Coronary artery (tissue), 2 donors: ENCODE measurements around the gene VWA5B2.

Experiments
- DNase-seq: peaks from one replicate; pipeline ENCODE4 v3.0.0-alpha.2; 2017; ENCODE audit warnings: low spot score
- H3K27ac ChIP-seq, 2 donors: fragments of 200-600 bp; sonication (generic); one replicate each; pipeline ENCODE4 v1.5.1; 2016 to 2019
- H3K4me3 ChIP-seq: fragments of 200-600 bp; sonication (generic); 2 replicates; pipeline ENCODE4 v1.5.1; 2016; ENCODE audit warnings: mild to moderate bottlenecking, moderate library complexity
- TF ChIP-seq, protein P1 (sequence below): fragments of 200-600 bp; sonication (generic); IDR thresholded peaks from one replicate; pipeline ENCODE4 v1.5.1; 2019; ENCODE audit warnings: antibody characterized with exemption

Gene VWA5B2

DNA sequence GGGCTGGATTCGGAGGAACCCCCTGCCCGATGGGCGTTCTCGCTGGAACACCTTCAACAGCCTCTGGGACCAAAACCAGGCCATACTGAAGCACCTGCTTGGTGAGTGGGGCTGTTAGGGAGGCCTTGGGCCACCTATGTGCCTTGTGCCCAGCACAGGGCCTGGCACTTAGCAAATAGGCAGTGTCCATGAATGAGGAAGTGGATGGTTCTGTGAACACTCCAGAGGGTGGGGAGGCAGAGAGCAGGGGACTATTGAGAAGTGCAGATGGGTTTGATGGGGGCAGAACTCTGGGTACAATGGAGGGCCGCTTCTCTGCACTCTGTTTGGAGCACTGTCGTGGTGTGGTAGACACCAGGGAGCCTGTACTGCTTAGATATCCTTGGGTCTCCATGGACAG, 48.0 kb downstream of the VWA5B2 start:
- H3K4me3 ChIP-seq = no peak overlapping the region
- TF ChIP-seq, protein P1, sequence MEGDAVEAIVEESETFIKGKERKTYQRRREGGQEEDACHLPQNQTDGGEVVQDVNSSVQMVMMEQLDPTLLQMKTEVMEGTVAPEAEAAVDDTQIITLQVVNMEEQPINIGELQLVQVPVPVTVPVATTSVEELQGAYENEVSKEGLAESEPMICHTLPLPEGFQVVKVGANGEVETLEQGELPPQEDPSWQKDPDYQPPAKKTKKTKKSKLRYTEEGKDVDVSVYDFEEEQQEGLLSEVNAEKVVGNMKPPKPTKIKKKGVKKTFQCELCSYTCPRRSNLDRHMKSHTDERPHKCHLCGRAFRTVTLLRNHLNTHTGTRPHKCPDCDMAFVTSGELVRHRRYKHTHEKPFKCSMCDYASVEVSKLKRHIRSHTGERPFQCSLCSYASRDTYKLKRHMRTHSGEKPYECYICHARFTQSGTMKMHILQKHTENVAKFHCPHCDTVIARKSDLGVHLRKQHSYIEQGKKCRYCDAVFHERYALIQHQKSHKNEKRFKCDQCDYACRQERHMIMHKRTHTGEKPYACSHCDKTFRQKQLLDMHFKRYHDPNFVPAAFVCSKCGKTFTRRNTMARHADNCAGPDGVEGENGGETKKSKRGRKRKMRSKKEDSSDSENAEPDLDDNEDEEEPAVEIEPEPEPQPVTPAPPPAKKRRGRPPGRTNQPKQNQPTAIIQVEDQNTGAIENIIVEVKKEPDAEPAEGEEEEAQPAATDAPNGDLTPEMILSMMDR = no peak
- H3K27ac ChIP-seq = no peak overlapping the region
- DNase-seq = no peak

DNA sequence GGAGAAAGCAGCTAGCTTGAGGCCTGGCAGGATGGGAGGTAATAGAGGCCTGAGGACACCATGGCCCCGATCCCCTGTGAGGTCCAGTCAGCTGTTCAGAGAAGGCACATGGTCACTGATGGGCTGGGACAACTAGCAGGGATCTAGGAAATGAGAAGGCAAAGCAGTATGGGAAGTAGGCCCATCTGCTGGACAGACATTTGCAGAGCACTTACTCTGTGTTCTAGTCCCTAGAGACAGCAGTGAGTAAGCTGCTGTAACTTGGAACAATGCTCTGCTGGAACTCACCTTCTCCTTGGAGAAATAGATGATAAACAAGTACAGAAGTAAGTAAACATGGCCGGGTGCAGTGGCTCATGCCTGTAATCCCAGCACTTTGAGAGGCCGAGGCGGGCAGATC, 53.6 kb downstream of the VWA5B2 start:
- TF ChIP-seq, protein P1 = no peak
- H3K4me3 ChIP-seq = no peak overlapping the region
- H3K27ac ChIP-seq = no peak overlapping the region
- DNase-seq = no peak

GRCh38 chr3:184283681-184284080, 54.3 kb downstream of the VWA5B2 start:
- DNase-seq = no peak
- H3K4me3 ChIP-seq = no peak overlapping the region
- TF ChIP-seq, protein P1 = no peak
- no peak overlapping the region for H3K27ac ChIP-seq

DNA sequence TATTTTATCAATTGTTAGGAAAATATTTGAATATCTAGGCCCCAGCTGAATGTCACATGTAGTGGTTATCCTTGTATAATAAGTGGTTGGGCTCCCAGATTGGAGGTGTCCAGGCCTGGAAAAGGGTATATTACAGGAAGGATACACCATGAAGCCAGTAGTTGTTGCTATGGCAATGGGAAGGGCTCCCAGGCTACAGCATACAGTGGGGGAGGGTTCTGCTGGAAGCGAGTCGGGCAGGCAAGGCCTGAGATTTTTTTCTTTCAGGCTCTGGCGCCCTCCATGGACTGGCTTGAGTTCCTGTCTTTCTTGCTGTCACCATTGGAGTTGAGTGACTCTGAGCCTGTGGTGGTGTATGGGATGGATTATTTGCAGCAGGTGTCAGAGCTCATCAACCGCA, 55.3 kb downstream of the VWA5B2 start:
- no peak for DNase-seq
- Histone ChIP-seq H3K4me3 (no peak overlapping the region), H3K27ac (no peak overlapping the region)
- TF ChIP-seq, protein P1 = no peak

DNA sequence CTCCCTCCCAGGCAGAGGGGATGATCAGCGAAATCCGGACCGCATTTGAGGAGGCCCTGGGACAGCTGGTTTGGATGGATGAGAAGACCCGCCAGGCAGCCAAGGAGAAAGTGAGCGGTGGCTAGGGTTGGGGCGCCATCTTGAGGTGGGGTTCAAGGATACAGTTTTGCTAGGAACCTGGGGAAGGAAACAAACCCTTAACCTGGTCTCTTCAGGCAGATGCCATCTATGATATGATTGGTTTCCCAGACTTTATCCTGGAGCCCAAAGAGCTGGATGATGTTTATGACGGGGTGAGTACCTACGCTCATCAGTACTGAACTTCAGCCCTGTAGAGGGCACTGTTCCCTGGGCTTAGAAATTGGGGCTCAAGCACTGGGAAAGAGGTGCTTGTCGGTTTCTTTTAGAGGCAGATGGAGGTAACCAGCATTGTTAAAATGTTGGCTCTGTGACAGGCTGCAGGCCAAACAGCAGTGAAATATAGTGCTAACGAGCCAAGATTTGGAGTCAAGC, 60.1 kb downstream of the VWA5B2 start:
- Histone ChIP-seq H3K27ac (no peak overlapping the region), H3K4me3 (no peak overlapping the region)
- TF ChIP-seq, protein P1 = peak; percentile 20
- no peak for DNase-seq

DNA sequence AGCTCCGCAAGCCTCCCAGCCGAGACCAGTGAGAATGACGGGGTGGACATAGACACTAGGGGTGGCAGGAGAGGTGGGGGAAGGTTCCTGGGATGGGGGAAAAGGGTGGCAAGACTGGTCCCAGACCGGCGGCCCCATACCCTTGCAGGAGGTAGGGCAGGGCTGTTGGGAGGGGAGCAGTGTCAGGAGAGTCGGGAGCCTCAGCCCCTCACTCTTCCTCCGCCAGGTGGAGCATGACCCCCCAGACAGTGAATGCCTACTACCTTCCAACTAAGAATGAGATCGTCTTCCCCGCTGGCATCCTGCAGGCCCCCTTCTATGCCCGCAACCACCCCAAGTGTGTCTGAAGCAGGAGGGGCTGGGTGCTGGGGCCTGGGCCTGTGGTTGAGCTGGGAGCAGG, 60.9 kb downstream of the VWA5B2 start:
- Histone ChIP-seq H3K27ac (no peak overlapping the region), H3K4me3 (no peak overlapping the region)
- TF ChIP-seq, protein P1 = no peak
- no peak for DNase-seq

DNA sequence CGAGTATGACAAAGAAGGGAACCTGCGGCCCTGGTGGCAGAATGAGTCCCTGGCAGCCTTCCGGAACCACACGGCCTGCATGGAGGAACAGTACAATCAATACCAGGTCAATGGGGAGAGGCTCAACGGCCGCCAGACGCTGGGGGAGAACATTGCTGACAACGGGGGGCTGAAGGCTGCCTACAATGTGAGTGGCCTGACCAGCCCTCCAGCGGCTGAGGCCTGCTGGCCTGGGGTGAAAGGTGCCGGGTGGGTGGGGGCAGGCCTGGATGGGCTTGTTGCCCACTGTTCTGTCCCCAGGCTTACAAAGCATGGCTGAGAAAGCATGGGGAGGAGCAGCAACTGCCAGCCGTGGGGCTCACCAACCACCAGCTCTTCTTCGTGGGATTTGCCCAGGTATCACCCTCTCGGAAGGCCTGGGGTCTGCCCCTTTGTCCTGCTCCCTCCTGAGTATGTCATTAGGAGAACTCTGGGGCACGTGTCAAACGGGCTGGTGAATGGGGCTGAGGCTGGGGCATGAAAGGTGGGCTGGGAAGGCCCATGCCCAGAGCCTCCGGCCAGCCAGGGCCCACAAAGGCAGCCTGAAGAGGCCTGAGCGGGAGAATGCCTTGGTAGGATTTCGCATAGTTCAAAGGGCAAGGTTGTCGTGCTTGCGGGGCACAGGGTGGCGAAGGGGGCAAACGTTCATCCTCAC, 61.8 kb downstream of the VWA5B2 start:
- DNase-seq = no peak
- TF ChIP-seq, protein P1 = no peak
- no peak overlapping the region for H3K4me3 ChIP-seq
- no peak overlapping the region for H3K27ac ChIP-seq
